Measurements from ENCODE around the gene CADPS. TPM values are rescaled to one million over a fixed set of nuclear protein-coding genes. Genes with fewer than 3 reads are reported as not detected.

The CADPS gene
- total RNA-seq, 1 experiment from 2014 or later, result not detected

- Histone ChIP-seq H3K9ac (ENCODE audit: low read length) (peak overlapping the region; percentile 23; the same call in 1 of the 2 replicates), H3K27me3 (ENCODE audit: low read length) (no peaks in the 10 kb centered on the region), H4K20me1 (ENCODE audit: low read length) (no peaks in the 10 kb centered on the region), H3F3A (ENCODE audit: low read length, unreplicated experiment) (no peaks in the 10 kb centered on the region), H2AFZ (ENCODE audit: low read length) (0 out of 2 replicates have a peak overlapping the region, but pooled peaks have one; percentile 16), H3K9me3 (ENCODE audit: low read length) (no peaks in the 10 kb centered on the region), H3K27ac (ENCODE audit: low read length) (peak overlapping the region; percentile 65), H3K4me3 (ENCODE audit: low read length) (peak overlapping the region; percentile 17; the same call in 1 of the 2 replicates), H3K9me2 (replicated peaks; ENCODE audit: low read length) (no peaks in the 10 kb centered on the region), H3K36me3 (ENCODE audit: low read depth, low read length) (no peaks in the 10 kb centered on the region), H3K4me1 (ENCODE audit: insufficient read depth, low read length) (peaks cover 12% of the 10 kb centered on the region; the same call in 1 of the 2 replicates), H3K4me2 (ENCODE audit: low read length) (peak overlapping the region; percentile 52), H3K79me2 (ENCODE audit: low read length) (no peaks in the 10 kb centered on the region)
- BruUV-seq (replicated peaks), result no TSS peak
- no peak for TF ChIP-seq EZH2phosphoT487 (IDR thresholded peaks at IDR 0.05; ENCODE audit: borderline replicate concordance, low read length)
- TF ChIP-seq EZH2 (IDR thresholded peaks at IDR 0.05; ENCODE audit: low read length, unreplicated experiment), result no peak
- TF ChIP-seq, protein P1, sequence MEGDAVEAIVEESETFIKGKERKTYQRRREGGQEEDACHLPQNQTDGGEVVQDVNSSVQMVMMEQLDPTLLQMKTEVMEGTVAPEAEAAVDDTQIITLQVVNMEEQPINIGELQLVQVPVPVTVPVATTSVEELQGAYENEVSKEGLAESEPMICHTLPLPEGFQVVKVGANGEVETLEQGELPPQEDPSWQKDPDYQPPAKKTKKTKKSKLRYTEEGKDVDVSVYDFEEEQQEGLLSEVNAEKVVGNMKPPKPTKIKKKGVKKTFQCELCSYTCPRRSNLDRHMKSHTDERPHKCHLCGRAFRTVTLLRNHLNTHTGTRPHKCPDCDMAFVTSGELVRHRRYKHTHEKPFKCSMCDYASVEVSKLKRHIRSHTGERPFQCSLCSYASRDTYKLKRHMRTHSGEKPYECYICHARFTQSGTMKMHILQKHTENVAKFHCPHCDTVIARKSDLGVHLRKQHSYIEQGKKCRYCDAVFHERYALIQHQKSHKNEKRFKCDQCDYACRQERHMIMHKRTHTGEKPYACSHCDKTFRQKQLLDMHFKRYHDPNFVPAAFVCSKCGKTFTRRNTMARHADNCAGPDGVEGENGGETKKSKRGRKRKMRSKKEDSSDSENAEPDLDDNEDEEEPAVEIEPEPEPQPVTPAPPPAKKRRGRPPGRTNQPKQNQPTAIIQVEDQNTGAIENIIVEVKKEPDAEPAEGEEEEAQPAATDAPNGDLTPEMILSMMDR (conservative IDR thresholded peaks at IDR 0.05; ENCODE audit: low read depth, low read length), result no peak
- DNase-seq (peak; percentile 25), ATAC-seq (peak; percentile 86)
- POLR2A ChIA-PET (ENCODE audit: unreplicated experiment), result interaction anchor here (0.6 kb wide), 2 partner anchors 10 to 571 kb away, joined by 4 read pairs; no protein-coding TSS in a partner anchor
- CTCF ChIA-PET, result no interaction called here
- intact Hi-C loops (cut with micrococcal nuclease), result no loop called here
These were observed 288.0 kb downstream of the CADPS start for GRCh38 chr3:62587169-62587568.

DNA sequence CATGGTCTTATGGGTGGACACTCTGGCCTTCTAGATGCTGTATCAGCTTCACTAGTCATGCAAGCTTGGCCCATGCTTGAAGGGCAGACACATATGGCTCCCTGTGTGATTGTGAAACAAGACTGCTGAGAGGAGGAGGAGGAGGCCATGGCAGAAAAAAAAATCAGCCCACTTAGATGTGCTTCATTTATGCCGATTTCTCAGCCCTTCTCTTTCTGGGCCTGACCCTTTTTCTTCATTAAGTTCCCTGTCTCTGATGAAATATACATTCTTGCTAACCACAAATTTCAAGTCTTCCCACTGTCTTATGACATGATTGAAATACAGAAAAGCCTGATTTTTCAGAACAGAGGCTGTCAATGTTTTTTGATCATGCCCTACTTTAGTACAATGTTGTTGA, 288.9 kb downstream of the CADPS start:
- H3K9me2 ChIP-seq (replicated peaks; ENCODE audit: low read length), result no peaks in the 10 kb centered on the region
- no peaks in the 10 kb centered on the region for H3K27me3 ChIP-seq (ENCODE audit: low read length)
- no peaks in the 10 kb centered on the region for H4K20me1 ChIP-seq (ENCODE audit: low read length)
- H3K27ac ChIP-seq (ENCODE audit: low read length), result no peak overlapping the region
- TF ChIP-seq EZH2 (IDR thresholded peaks at IDR 0.05; ENCODE audit: low read length, unreplicated experiment), result no peak
- TF ChIP-seq, protein P1 (conservative IDR thresholded peaks at IDR 0.05; ENCODE audit: low read depth, low read length), result no peak
- TF ChIP-seq EZH2phosphoT487 (IDR thresholded peaks at IDR 0.05; ENCODE audit: borderline replicate concordance, low read length), result no peak
- no peaks in the 10 kb centered on the region for H3K9me3 ChIP-seq (ENCODE audit: low read length)
- no peaks in the 10 kb centered on the region for H3F3A ChIP-seq (ENCODE audit: low read length, unreplicated experiment)
- DNase-seq, result no peak
- POLR2A ChIA-PET (ENCODE audit: unreplicated experiment), result no interaction called here
- ATAC-seq, result no peak
- BruUV-seq (replicated peaks), result no TSS peak
- H3K4me3 ChIP-seq (ENCODE audit: low read length), result no peak overlapping the region
- intact Hi-C loops (cut with micrococcal nuclease), result no loop called here
- no peak overlapping the region for H3K9ac ChIP-seq (ENCODE audit: low read length)
- no peak overlapping the region for H3K4me2 ChIP-seq (ENCODE audit: low read length)
- CTCF ChIA-PET, result no interaction called here
- no peaks in the 10 kb centered on the region for H3K79me2 ChIP-seq (ENCODE audit: low read length)
- H3K4me1 ChIP-seq (ENCODE audit: insufficient read depth, low read length), result peaks cover 12% of the 10 kb centered on the region; the same call in 1 of the 2 replicates
- no peak overlapping the region for H2AFZ ChIP-seq (ENCODE audit: low read length)
- no peaks in the 10 kb centered on the region for H3K36me3 ChIP-seq (ENCODE audit: low read depth, low read length)

GRCh38 chr3:62585861-62586260, 289.4 kb downstream of the CADPS start:
- intact Hi-C loops (cut with micrococcal nuclease), result no loop called here
- H2AFZ ChIP-seq (ENCODE audit: low read length), result no peak overlapping the region
- H4K20me1 ChIP-seq (ENCODE audit: low read length), result no peaks in the 10 kb centered on the region
- ATAC-seq (no peak), DNase-seq (no peak)
- H3F3A ChIP-seq (ENCODE audit: low read length, unreplicated experiment), result no peaks in the 10 kb centered on the region
- no peak for TF ChIP-seq EZH2 (IDR thresholded peaks at IDR 0.05; ENCODE audit: low read length, unreplicated experiment)
- TF ChIP-seq, protein P1 (conservative IDR thresholded peaks at IDR 0.05; ENCODE audit: low read depth, low read length), result no peak
- TF ChIP-seq EZH2phosphoT487 (IDR thresholded peaks at IDR 0.05; ENCODE audit: borderline replicate concordance, low read length), result no peak
- no peak overlapping the region for H3K9ac ChIP-seq (ENCODE audit: low read length)
- H3K4me2 ChIP-seq (ENCODE audit: low read length), result no peak overlapping the region
- no TSS peak for BruUV-seq (replicated peaks)
- H3K36me3 ChIP-seq (ENCODE audit: low read depth, low read length), result no peaks in the 10 kb centered on the region
- ChIA-PET CTCF (no interaction called here), POLR2A (ENCODE audit: unreplicated experiment) (no interaction called here)
- no peak overlapping the region for H3K27ac ChIP-seq (ENCODE audit: low read length)
- H3K27me3 ChIP-seq (ENCODE audit: low read length), result no peaks in the 10 kb centered on the region
- H3K79me2 ChIP-seq (ENCODE audit: low read length), result no peaks in the 10 kb centered on the region
- no peak overlapping the region for H3K4me3 ChIP-seq (ENCODE audit: low read length)
- peaks cover 12% of the 10 kb centered on the region; the same call in 1 of the 2 replicates for H3K4me1 ChIP-seq (ENCODE audit: insufficient read depth, low read length)
- H3K9me2 ChIP-seq (replicated peaks; ENCODE audit: low read length), result no peaks in the 10 kb centered on the region
- H3K9me3 ChIP-seq (ENCODE audit: low read length), result no peaks in the 10 kb centered on the region
